Right lobe of liver (tissue), 6 donors: ENCODE data around the gene PEPD. TPM values are rescaled to one million over a fixed set of nuclear protein-coding genes. Genes with fewer than 3 reads are reported as not detected.
A peak's percentile ranks its signal among the peaks of the same experiment; 100 is the strongest.

ENCODE experiments used
- ATAC-seq, 4 donors: fragments of 200-7000 bp; cut with Tn5 transposase; one replicate each; pipeline ENCODE4 v1.9.1; 2020; ENCODE audit warnings: mild to moderate bottlenecking in 4 of 4, moderate library complexity in 4 of 4
- DNase-seq, 3 donors: peaks; one replicate each; pipeline ENCODE4 v3.0.0-alpha.2; 2020
- H3K27ac ChIP-seq, 3 donors: fragments of 200-600 bp; one replicate each; pipeline ENCODE4 v1.8.0; 2022
- H3K27me3 ChIP-seq, 2 donors: fragments of 200-600 bp; one replicate each; pipeline ENCODE4 v1.8.0; 2022
- H3K36me3 ChIP-seq, 4 donors: fragments of 200-600 bp; sonication (generic) in 1 of 4; one replicate each; pipeline versions ENCODE4 v1.5.1 to v1.8.0; 2017 to 2022; ENCODE audit warnings: control low read depth in 1 of 4
- H3K4me1 ChIP-seq, 4 donors: fragments of 200-600 bp; sonication (generic) in 1 of 4; one replicate each; pipeline versions ENCODE4 v1.5.1 to v1.8.0; 2017 to 2022; ENCODE audit warnings: control low read depth in 1 of 4
- H3K4me3 ChIP-seq, 3 donors: fragments of 200-600 bp; one replicate each; pipeline ENCODE4 v1.8.0; 2022
- H3K9me3 ChIP-seq, 4 donors: fragments of 200-600 bp; sonication (generic) in 1 of 4; one replicate each; pipeline versions ENCODE4 v1.5.1 to v1.8.0; 2017 to 2022; ENCODE audit warnings: control low read depth in 1 of 4
- POLR2A ChIP-seq: fragments of 450-650 bp; IDR thresholded peaks from one replicate; pipeline ENCODE4 v1.6.1; 2017; ENCODE audit warnings: antibody characterized with exemption, mild to moderate bottlenecking
- WGBS: methylation state at CpG from one replicate; pipeline ENCODE4 v1.1.6; 2018; ENCODE audit warnings: low coverage, low lambda C conversion rate; ENCODE audit not compliant: insufficient coverage; ENCODE audit errors: missing lambda C conversion rate; 5-methylcytosine and 5-hydroxymethylcytosine counted together
- intact Hi-C, 2 donors: fragments of 100-400 bp; cut with DNase I; formaldehyde crosslinking; loops; one replicate each; pipeline versions ENCODE4 v1.11.2 to v1.14.1; 2022
- long read RNA-seq: library from polyadenylated mRNA; unstranded; transcript quantifications from one replicate; pipeline ENCODE4 v2.0.0, GENCODE V29; 2019
- total RNA-seq, 6 experiments: library from RNA; depleted of rRNA in 2 of 6; stranded (reverse); fragments of >200 nt in 2 of 6; fragmentation: NEBNext Ultra II Directional in 3 of 6; extraction: Animal tissue kit (Norgen Biotek cat#: 25700) in 3 of 6; gene quantifications; one replicate each; pipeline versions ENCODE4 v1.1.0 to v1.2.4, GENCODE V29; 2016 to 2023
- TF ChIP-seq, protein P1 (sequence below), 4 donors: fragments of 200-600 bp in 3 of 4; fragments of 450-650 bp in 1 of 4; IDR thresholded peaks; one replicate each; pipeline versions ENCODE4 v1.5.1 to v1.8.0; 2016 to 2022; ENCODE audit warnings: antibody characterized with exemption in 4 of 4, mild to moderate bottlenecking in 2 of 4
- donor health status: DM: no; HTN: yes; CAD: no.
- donor health status: DM: no; HTN: no; CAD: no.
- donor health status: DM: no; HTN: no; CAD: no.
- donor health status: DM: no; HTN: yes; CAD: no.
- donor health status: DM: no; HTN: yes; CAD: no.

Gene PEPD
- 100 to 1,000 TPM; 121 to 261 (median 167) TPM for total RNA-seq
- long read RNA-seq, transcript PEPD-201 (15 exons, 1,910 nt), result major isoform, 61 of 76 reads
- long read RNA-seq, partial matches to known transcripts, result 10 of 76 reads
- long read RNA-seq, other reads (novel, unspliced or antisense), result 5 of 76 reads

DNA sequence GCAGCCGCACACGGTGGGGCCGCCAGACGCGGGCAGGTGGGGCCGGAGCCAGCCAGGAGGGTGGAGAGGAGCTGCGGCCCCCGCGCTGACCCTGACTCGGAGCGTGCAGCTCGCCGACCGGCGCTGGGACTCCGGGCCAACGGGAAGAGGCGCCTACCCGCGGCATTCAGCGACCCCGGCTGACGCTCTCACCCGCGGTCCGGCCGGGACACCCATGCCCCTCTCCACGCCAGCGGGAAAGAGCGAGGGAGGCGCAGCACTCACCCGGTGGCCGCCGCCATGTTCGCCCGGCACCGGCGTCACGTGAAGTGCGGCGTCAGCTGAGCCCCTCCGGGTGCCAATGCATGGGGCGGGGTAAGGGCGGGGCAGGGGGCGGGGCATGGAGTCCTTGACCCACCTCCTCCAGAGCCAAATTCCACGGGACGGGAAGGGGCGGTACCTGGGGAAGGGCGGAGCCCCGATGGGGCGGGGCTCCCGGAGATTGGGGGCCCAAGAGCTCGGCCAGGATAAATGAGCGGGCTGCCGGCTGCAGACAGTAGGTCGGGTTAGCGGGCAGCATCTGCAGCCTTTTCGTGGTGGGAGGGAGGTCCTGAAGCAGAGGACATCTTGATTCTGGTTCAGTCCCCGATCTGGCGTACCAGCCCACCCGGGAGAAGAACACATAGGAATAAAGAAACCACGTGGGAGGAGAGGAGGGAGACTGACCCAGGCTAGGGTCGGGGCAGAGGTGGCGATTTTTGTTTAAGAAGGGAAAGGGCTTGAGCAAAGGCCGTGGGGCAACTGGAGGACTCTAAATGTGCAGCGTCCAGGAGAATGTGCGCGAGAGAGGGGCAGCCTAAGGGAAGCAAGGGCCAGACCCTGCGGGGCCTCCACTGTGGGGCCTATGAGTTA is at the start of gene PEPD:
Gene PEPD, minus strand, starts transcription at position 312 of the 891 bp plus-strand sequence. Its CDS starts 31 bp downstream, at position 281.
- peaks cover 0 to 39% (median 10%) of the 10 kb centered on the region in 4 donors for H3K4me1 ChIP-seq
- ATAC-seq, result peak; percentile 89 to 91 (median 90)
- intact Hi-C loops, result no loop called here
- H3K27me3 ChIP-seq, result no peaks in the 10 kb centered on the region
- peak; percentile 61 for TF ChIP-seq POLR2A
- TF ChIP-seq, protein P1, sequence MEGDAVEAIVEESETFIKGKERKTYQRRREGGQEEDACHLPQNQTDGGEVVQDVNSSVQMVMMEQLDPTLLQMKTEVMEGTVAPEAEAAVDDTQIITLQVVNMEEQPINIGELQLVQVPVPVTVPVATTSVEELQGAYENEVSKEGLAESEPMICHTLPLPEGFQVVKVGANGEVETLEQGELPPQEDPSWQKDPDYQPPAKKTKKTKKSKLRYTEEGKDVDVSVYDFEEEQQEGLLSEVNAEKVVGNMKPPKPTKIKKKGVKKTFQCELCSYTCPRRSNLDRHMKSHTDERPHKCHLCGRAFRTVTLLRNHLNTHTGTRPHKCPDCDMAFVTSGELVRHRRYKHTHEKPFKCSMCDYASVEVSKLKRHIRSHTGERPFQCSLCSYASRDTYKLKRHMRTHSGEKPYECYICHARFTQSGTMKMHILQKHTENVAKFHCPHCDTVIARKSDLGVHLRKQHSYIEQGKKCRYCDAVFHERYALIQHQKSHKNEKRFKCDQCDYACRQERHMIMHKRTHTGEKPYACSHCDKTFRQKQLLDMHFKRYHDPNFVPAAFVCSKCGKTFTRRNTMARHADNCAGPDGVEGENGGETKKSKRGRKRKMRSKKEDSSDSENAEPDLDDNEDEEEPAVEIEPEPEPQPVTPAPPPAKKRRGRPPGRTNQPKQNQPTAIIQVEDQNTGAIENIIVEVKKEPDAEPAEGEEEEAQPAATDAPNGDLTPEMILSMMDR (IDR thresholded peaks at IDR 0.05), result no peak
- H3K9me3 ChIP-seq, result no peaks in the 10 kb centered on the region
- WGBS, result 6% methylated on average over 28 of the region's 69 CpGs
- peak within 1 kb of the TSS; percentile 79 to 99 (median 91) for H3K4me3 ChIP-seq
- peak; percentile 91 to 93 (median 93) for DNase-seq
- peak within 1 kb of the TSS; percentile 74 to 97 (median 85) for H3K27ac ChIP-seq
- H3K36me3 ChIP-seq, result no peaks in the 10 kb centered on the region

DNA sequence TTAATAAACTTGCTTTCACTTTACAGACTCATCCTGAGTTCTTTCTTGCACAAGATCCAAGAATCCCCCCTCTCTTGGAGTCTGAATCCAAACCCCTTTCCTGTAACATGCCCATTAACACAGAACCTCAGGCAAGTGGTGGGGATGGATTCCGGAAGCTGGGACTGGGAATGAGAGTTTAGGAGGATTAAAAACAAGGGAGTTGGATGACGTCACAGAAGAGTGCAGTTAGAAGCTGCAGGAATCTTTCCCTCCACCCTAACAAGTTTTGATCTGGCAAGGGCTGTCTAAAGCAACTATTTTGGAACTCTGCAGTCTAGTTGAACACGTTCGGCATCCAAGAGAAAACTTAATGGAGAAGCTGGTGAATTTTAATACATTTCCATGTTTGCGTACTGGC is 48.2 kb upstream of the PEPD start:
- WGBS, result 47% methylated on average over 5 of the region's 5 CpGs
- Histone ChIP-seq H3K36me3 (no peaks in the 10 kb centered on the region), H3K4me1 (no peaks in the 10 kb centered on the region), H3K9me3 (no peaks in the 10 kb centered on the region), H3K27ac (no peak overlapping the region), H3K4me3 (no peak overlapping the region), H3K27me3 (no peaks in the 10 kb centered on the region)
- intact Hi-C loops, result no loop called here
- TF ChIP-seq, protein P1 (IDR thresholded peaks at IDR 0.05), result no peak
- no peak for TF ChIP-seq POLR2A
- no peak for DNase-seq
- ATAC-seq, result no peak

DNA sequence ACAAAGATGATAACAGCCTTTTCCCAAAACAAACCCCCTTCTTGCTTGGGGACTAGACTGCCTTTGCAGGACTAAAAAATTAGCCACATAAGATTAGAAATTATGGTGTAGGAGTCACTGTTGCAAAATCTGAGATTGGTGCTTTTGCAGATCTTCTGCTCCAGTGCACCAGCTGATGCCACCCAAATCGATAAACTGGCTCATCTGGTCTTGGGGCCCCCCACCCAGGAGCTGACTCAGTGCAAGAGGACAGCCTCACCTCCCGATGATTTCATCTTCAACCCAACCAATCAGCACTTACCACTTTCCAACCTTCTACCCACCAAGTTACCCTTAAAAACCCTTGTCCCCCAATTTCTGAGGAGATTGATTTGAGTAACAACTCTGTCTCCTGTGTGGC is 47.1 kb upstream of the PEPD start:
- no peaks in the 10 kb centered on the region for H3K36me3 ChIP-seq
- DNase-seq (peak in 1 of 3 donors; percentile 11), ATAC-seq (no peak)
- 100% methylated on average over 1 of the region's 2 CpGs for WGBS
- TF ChIP-seq, protein P1 (IDR thresholded peaks at IDR 0.05), result no peak
- TF ChIP-seq POLR2A, result no peak
- no peak overlapping the region for H3K4me3 ChIP-seq
- no peak overlapping the region for H3K27ac ChIP-seq
- no peaks in the 10 kb centered on the region for H3K4me1 ChIP-seq
- intact Hi-C loops, result no loop called here
- H3K9me3 ChIP-seq, result no peaks in the 10 kb centered on the region
- no peaks in the 10 kb centered on the region for H3K27me3 ChIP-seq

- H3K9me3 ChIP-seq, result no peaks in the 10 kb centered on the region
- ATAC-seq (no peak), DNase-seq (no peak)
- H3K4me1 ChIP-seq, result no peaks in the 10 kb centered on the region
- no peak overlapping the region for H3K27ac ChIP-seq
- H3K36me3 ChIP-seq, result no peaks in the 10 kb centered on the region
- TF ChIP-seq, protein P1 (IDR thresholded peaks at IDR 0.05), result no peak
- no peak for TF ChIP-seq POLR2A
- H3K4me3 ChIP-seq, result no peak overlapping the region
- H3K27me3 ChIP-seq, result no peaks in the 10 kb centered on the region
- 8% methylated on average over 2 of the region's 6 CpGs for WGBS
- intact Hi-C loops, result no loop called here
These were observed 43.3 kb upstream of the PEPD start for GRCh38 chr19:33564836-33565338.
